ENCODE measurements around the gene EBPL. TPM values are rescaled to one million over a fixed set of nuclear protein-coding genes. Genes with fewer than 3 reads are reported as not detected.

EBPL gene
- total RNA-seq, 4 donors from 2014 or later: 6.0 to 56.2 (median 16.4) TPM

- Histone ChIP-seq H3K9me3 (no peaks in the 10 kb centered on the region), H3K27me3 (no peaks in the 10 kb centered on the region), H3K27ac (no peak overlapping the region), H3K4me3 (no peak overlapping the region), H3K4me1 (peaks cover 4 to 18% (median 7%) of the 10 kb centered on the region in 4 donors), H3K36me3 (no peaks in the 10 kb centered on the region)
- WGBS, 2 donors (ENCODE audit: low coverage in 1 of 2): 80 to 90% methylated on average over 2 to 4 of the region's 4 CpGs
- intact Hi-C loops (cut with DNase I; ENCODE audit: low total_unique reads): no loop called here
- in situ Hi-C loops (cut with MboI; ENCODE audit: low pct_ligation_motif_present in 1 of 4, low pct_unique_long_range_greater_than_20kb in 1 of 4, low sequenced_read_pairs in 3 of 4): no loop called here
- TF ChIP-seq POLR2A (IDR thresholded peaks at IDR 0.05) (no peak), CTCF (IDR thresholded peaks at IDR 0.05) (no peak), EP300 (IDR thresholded peaks at IDR 0.05; ENCODE audit: low read depth) (no peak), POLR2AphosphoS5 (IDR thresholded peaks at IDR 0.05) (no peak)
- DNase-seq: no peak
These were observed 61.3 kb downstream of the EBPL start for GRCh38 chr13:49629947-49630346.

- Histone ChIP-seq H3K4me1 (peaks cover 4 to 18% (median 7%) of the 10 kb centered on the region in 4 donors), H3K4me3 (peak overlapping the region in 1 of 4 donors; percentile 42), H3K27me3 (no peaks in the 10 kb centered on the region), H3K9me3 (no peaks in the 10 kb centered on the region), H3K27ac (peak overlapping the region in 1 of 4 donors; percentile 43), H3K36me3 (no peaks in the 10 kb centered on the region)
- in situ Hi-C loops (cut with MboI; ENCODE audit: low pct_ligation_motif_present in 1 of 4, low pct_unique_long_range_greater_than_20kb in 1 of 4, low sequenced_read_pairs in 3 of 4): no loop called here
- intact Hi-C loops (cut with DNase I; ENCODE audit: low total_unique reads): no loop called here
- TF ChIP-seq EP300 (IDR thresholded peaks at IDR 0.05; ENCODE audit: low read depth) (no peak), POLR2A (IDR thresholded peaks at IDR 0.05) (no peak), CTCF (IDR thresholded peaks at IDR 0.05) (no peak), POLR2AphosphoS5 (IDR thresholded peaks at IDR 0.05) (no peak)
- 52 to 66% methylated on average over 2 to 8 of the region's 8 CpGs for WGBS, 2 donors (ENCODE audit: low coverage in 1 of 2)
- DNase-seq: no peak
These were observed 61.9 kb downstream of the EBPL start for GRCh38 chr13:49629196-49629938.

- H3K36me3 ChIP-seq: no peaks in the 10 kb centered on the region
- WGBS, 2 donors (ENCODE audit: low coverage in 1 of 2): 58 to 83% methylated on average over 8 to 17 of the region's 17 CpGs
- peak; percentile 80 for DNase-seq
- no peaks in the 10 kb centered on the region for H3K9me3 ChIP-seq
- no peaks in the 10 kb centered on the region for H3K27me3 ChIP-seq
- intact Hi-C loops (cut with DNase I; ENCODE audit: low total_unique reads): no loop called here
- peak within 1 kb of the TSS in 2 of 4 donors; percentile 43 to 55 for H3K27ac ChIP-seq
- in situ Hi-C loops (cut with MboI; ENCODE audit: low pct_ligation_motif_present in 1 of 4, low pct_unique_long_range_greater_than_20kb in 1 of 4, low sequenced_read_pairs in 3 of 4): no loop called here
- H3K4me3 ChIP-seq: peak within 1 kb of the TSS in 3 of 4 donors; percentile 11 to 42 (median 18)
- peaks cover 4 to 18% (median 7%) of the 10 kb centered on the region in 4 donors for H3K4me1 ChIP-seq
- TF ChIP-seq POLR2AphosphoS5 (IDR thresholded peaks at IDR 0.05): peak in 2 of 3 donors; percentile 18 to 62
- no peak for TF ChIP-seq CTCF (IDR thresholded peaks at IDR 0.05)
- peak; percentile 46 for TF ChIP-seq POLR2A (IDR thresholded peaks at IDR 0.05)
- TF ChIP-seq EP300 (IDR thresholded peaks at IDR 0.05; ENCODE audit: low read depth): no peak
These were observed 63.2 kb downstream of the EBPL start, which contains the start of gene ARL11 for GRCh38 chr13:49627831-49628652. Gene ARL11 (plus strand): TSS chr13:49628507. CDS start chr13:49630448, 1,941 bp downstream.
